Measurements from ENCODE around the gene ZBTB3. TPM values are rescaled to one million over a fixed set of nuclear protein-coding genes. Genes with fewer than 3 reads are reported as not detected.
"Not testable (repeated sequence)": the region's sequence is repeated elsewhere in the genome, so short reads cannot be mapped to it uniquely, and the experiment has no call there.

The ZBTB3 gene
- total RNA-seq, 2 experiments from 2014 or later, result 8.4 to 9.7 TPM

- ChIA-PET POLR2A (interaction anchor here (0.8 to 7.7 kb wide), 20 partner anchors 9 to 195 kb away, joined by 3 to 96 read pairs (median 8); partner anchors contain the start of genes INTS5, LBHD1, NXF1 and POLR2G), CTCF (interaction anchor here (0.6 to 4.1 kb wide), 51 partner anchors 10 to 372 kb away, joined by 3 to 89 read pairs (median 5); partner anchors contain the start of genes B3GAT3, C11orf98, CSKMT and EEF1G)
- peak; percentile 91 for DNase-seq
- H3K36me3 Mint-ChIP-seq, result peaks cover 18% of the 10 kb centered on the region
- peaks cover 36% of the 10 kb centered on the region for H3K4me1 Mint-ChIP-seq (ENCODE audit: low read depth)
- peak overlapping the region; percentile 79 for H3K4me3 Mint-ChIP-seq
- intact Hi-C loops (cut with micrococcal nuclease), result loop anchor here (1.0 kb wide), 7 partner anchors 15 to 95 kb away; partner anchors contain the start of genes HNRNPUL2, NXF1, TAF6L and WDR74
- no peaks in the 10 kb centered on the region for H3K27me3 Mint-ChIP-seq
- no peaks in the 10 kb centered on the region for H3K9me3 Mint-ChIP-seq
- peak overlapping the region; percentile 88 for H3K27ac Mint-ChIP-seq
Measured at GRCh38 chr11:62786318-62787004, 32.5 kb upstream of the ZBTB3 start.

- Mint-ChIP-seq H3K27me3 (no peaks in the 10 kb centered on the region), H3K36me3 (peaks cover 8% of the 10 kb centered on the region), H3K4me1 (ENCODE audit: low read depth) (peaks cover 18% of the 10 kb centered on the region), H3K27ac (no peak overlapping the region), H3K4me3 (no peak overlapping the region), H3K9me3 (no peaks in the 10 kb centered on the region)
- intact Hi-C loops (cut with micrococcal nuclease), result no loop called here
- DNase-seq, result no peak
- ChIA-PET POLR2A (no interaction called here), CTCF (no interaction called here)
Measured at GRCh38 chr11:62782753-62783152, 28.8 kb upstream of the ZBTB3 start.

GRCh38 chr11:62778441-62778840 is 24.5 kb upstream of the ZBTB3 start:
- CTCF ChIA-PET, result interaction anchor here (9.0 kb wide), 1 partner anchor 8 kb away, joined by 89 read pairs; the partner anchor contains the start of gene TMEM179B
- Mint-ChIP-seq H3K27ac (peak overlapping the region; percentile 60), H3K27me3 (no peaks in the 10 kb centered on the region), H3K36me3 (peaks cover 4% of the 10 kb centered on the region), H3K4me3 (no peak overlapping the region), H3K4me1 (ENCODE audit: low read depth) (peaks cover 20% of the 10 kb centered on the region), H3K9me3 (no peaks in the 10 kb centered on the region)
- DNase-seq, result no peak
- intact Hi-C loops (cut with micrococcal nuclease), result no loop called here
- POLR2A ChIA-PET, result interaction anchor here (2.2 kb wide), 1 partner anchor 8 kb away, joined by 9 read pairs; no protein-coding TSS in a partner anchor

- Mint-ChIP-seq H3K9me3 (no peaks in the 10 kb centered on the region), H3K27ac (peak overlapping the region; percentile 64), H3K4me3 (no peak overlapping the region), H3K4me1 (ENCODE audit: low read depth) (peaks cover 20% of the 10 kb centered on the region), H3K27me3 (no peaks in the 10 kb centered on the region), H3K36me3 (peaks cover 4% of the 10 kb centered on the region)
- intact Hi-C loops (cut with micrococcal nuclease), result no loop called here
- DNase-seq, result peak; percentile 36
- POLR2A ChIA-PET, result interaction anchor here (0.7 to 2.2 kb wide), 4 partner anchors 9 to 104 kb away, joined by 3 to 9 read pairs (median 4); partner anchors contain the start of genes NXF1 and SLC3A2
- CTCF ChIA-PET, result interaction anchor here (9.0 kb wide), 1 partner anchor 9 kb away, joined by 89 read pairs; the partner anchor contains the start of gene TMEM179B
Measured at GRCh38 chr11:62777389-62777788, 23.4 kb upstream of the ZBTB3 start.

- H3K4me1 Mint-ChIP-seq (ENCODE audit: low read depth), result peaks cover 26% of the 10 kb centered on the region
- intact Hi-C loops (cut with micrococcal nuclease), result no loop called here
- no peak for DNase-seq
- H3K4me3 Mint-ChIP-seq, result no peak overlapping the region
- no peaks in the 10 kb centered on the region for H3K27me3 Mint-ChIP-seq
- peak overlapping the region; percentile 42 for H3K27ac Mint-ChIP-seq
- H3K9me3 Mint-ChIP-seq, result no peaks in the 10 kb centered on the region
- CTCF ChIA-PET, result interaction anchor here (1.0 to 9.0 kb wide), 2 partner anchors 8 to 11 kb away, joined by 4 to 89 read pairs; partner anchors contain the start of gene TMEM179B
- peaks cover 4% of the 10 kb centered on the region for H3K36me3 Mint-ChIP-seq
- POLR2A ChIA-PET, result interaction anchor here (1.2 to 2.4 kb wide), 3 partner anchors 11 to 65 kb away, joined by 3 to 11 read pairs (median 6); partner anchors contain the start of gene TMEM179B
Measured at GRCh38 chr11:62775646-62776045, 21.7 kb upstream of the ZBTB3 start.

- Mint-ChIP-seq H3K27me3 (no peaks in the 10 kb centered on the region), H3K9me3 (no peaks in the 10 kb centered on the region), H3K27ac (no peak overlapping the region), H3K4me1 (ENCODE audit: low read depth) (peaks cover 38% of the 10 kb centered on the region), H3K4me3 (no peak overlapping the region), H3K36me3 (peaks cover 6% of the 10 kb centered on the region)
- DNase-seq, result no peak
- CTCF ChIA-PET, result interaction anchor here (9.0 kb wide), 1 partner anchor 12 kb away, joined by 89 read pairs; the partner anchor contains the start of gene TMEM179B
- intact Hi-C loops (cut with micrococcal nuclease), result no loop called here
- POLR2A ChIA-PET, result interaction anchor here (0.6 to 2.4 kb wide), 5 partner anchors 13 to 161 kb away, joined by 3 to 11 read pairs (median 4); partner anchors contain the start of genes ROM1, SLC3A2 and TMEM179B
Measured at GRCh38 chr11:62774407-62774806, 20.4 kb upstream of the ZBTB3 start.

GRCh38 chr11:62771144-62772021 is 17.4 kb upstream of the ZBTB3 start, which contains the start of gene TAF6L:
Gene TAF6L, plus strand, starts transcription at chr11:62771396. Its CDS starts 4,388 bp downstream, at chr11:62775784.
- Mint-ChIP-seq H3K36me3 (peaks cover 8% of the 10 kb centered on the region), H3K4me3 (peak within 1 kb of the TSS; percentile 79), H3K27me3 (no peaks in the 10 kb centered on the region), H3K4me1 (ENCODE audit: low read depth) (peaks cover 24% of the 10 kb centered on the region), H3K27ac (peak within 1 kb of the TSS; percentile 94), H3K9me3 (no peaks in the 10 kb centered on the region)
- intact Hi-C loops (cut with micrococcal nuclease), result loop anchor here (1.0 to 2.0 kb wide), 5 partner anchors 10 to 69 kb away; partner anchors contain the start of genes POLR2G, TMEM179B, TTC9C and ZBTB3
- DNase-seq, result peak; percentile 98
- ChIA-PET POLR2A (interaction anchor here (0.7 to 4.2 kb wide), 12 partner anchors 10 to 369 kb away, joined by 3 to 32 read pairs (median 5); partner anchors contain the start of genes HNRNPUL2, NXF1, POLR2G and SLC3A2), CTCF (interaction anchor here (0.9 to 9.0 kb wide), 6 partner anchors 10 to 347 kb away, joined by 3 to 89 read pairs (median 4); partner anchors contain the start of genes POLR2G, SLC3A2, TMEM179B and ZBTB3)

- intact Hi-C loops (cut with micrococcal nuclease), result loop anchor here (1.0 to 2.0 kb wide), 5 partner anchors 9 to 70 kb away; partner anchors contain the start of genes POLR2G, TMEM179B, TTC9C and ZBTB3
- peaks cover 26% of the 10 kb centered on the region for H3K4me1 Mint-ChIP-seq (ENCODE audit: low read depth)
- POLR2A ChIA-PET, result interaction anchor here (0.7 to 4.2 kb wide), 11 partner anchors 9 to 369 kb away, joined by 3 to 32 read pairs (median 5); partner anchors contain the start of genes HNRNPUL2, NXF1, POLR2G and SLC3A2
Measured at GRCh38 chr11:62770778-62771143, 16.8 kb upstream of the ZBTB3 start.

GRCh38 chr11:62760867-62761227 is 6.9 kb upstream of the ZBTB3 start:
- not testable (repeated sequence) for DNase-seq, H3K9me3 Mint-ChIP-seq, H3K27me3 Mint-ChIP-seq
- Mint-ChIP-seq H3K36me3 (peaks cover 12% of the 10 kb centered on the region), H3K27ac (peak overlapping the region; percentile 69), H3K4me1 (ENCODE audit: low read depth) (peaks cover 24% of the 10 kb centered on the region), H3K4me3 (peak overlapping the region; percentile 96)
- ChIA-PET POLR2A (interaction anchor here (1.0 to 3.1 kb wide), 6 partner anchors 8 to 95 kb away, joined by 4 to 18 read pairs (median 12); partner anchors contain the start of genes HNRNPUL2, TAF6L, TMEM179B and TTC9C), CTCF (interaction anchor here (0.6 to 3.0 kb wide), 8 partner anchors 9 to 381 kb away, joined by 3 to 16 read pairs (median 4); partner anchors contain the start of genes TAF6L and TMEM179B)
- intact Hi-C loops (cut with micrococcal nuclease), result loop anchor here (1.0 to 5.0 kb wide), 3 partner anchors 10 to 169 kb away; partner anchors contain the start of genes TAF6L and TUT1

More at GRCh38 chr11:62770778-62771143, 16.8 kb upstream of the ZBTB3 start:
- Mint-ChIP-seq H3K27ac (peak overlapping the region; percentile 94), H3K27me3 (no peaks in the 10 kb centered on the region), H3K4me3 (peak overlapping the region; percentile 79), H3K36me3 (peaks cover 13% of the 10 kb centered on the region), H3K9me3 (no peaks in the 10 kb centered on the region)
- DNase-seq, result peak; percentile 34
- CTCF ChIA-PET, result interaction anchor here (0.9 to 9.0 kb wide), 5 partner anchors 9 to 346 kb away, joined by 3 to 89 read pairs (median 4); partner anchors contain the start of genes POLR2G, TMEM179B and ZBTB3

- no peak overlapping the region for H3K27ac Mint-ChIP-seq
- no peak for DNase-seq
- H3K27me3 Mint-ChIP-seq, result no peaks in the 10 kb centered on the region
- H3K9me3 Mint-ChIP-seq, result no peaks in the 10 kb centered on the region
- CTCF ChIA-PET, result interaction anchor here (0.6 to 0.9 kb wide), 2 partner anchors 27 to 28 kb away, joined by 3 read pairs; no protein-coding TSS in a partner anchor
- H3K36me3 Mint-ChIP-seq, result peaks cover 7% of the 10 kb centered on the region
- POLR2A ChIA-PET, result interaction anchor here (0.6 kb wide), 1 partner anchor 18 kb away, joined by 4 read pairs; no protein-coding TSS in a partner anchor
- intact Hi-C loops (cut with micrococcal nuclease), result no loop called here
- peaks cover 25% of the 10 kb centered on the region for H3K4me1 Mint-ChIP-seq (ENCODE audit: low read depth)
- no peak overlapping the region for H3K4me3 Mint-ChIP-seq
Measured at GRCh38 chr11:62757846-62758788, 4.2 kb upstream of the ZBTB3 start.
